Measurements from ENCODE around the gene C11orf21.
"Not testable (repeated sequence)": the region's sequence is repeated elsewhere in the genome, so short reads cannot be mapped to it uniquely, and the experiment has no call there.

The C11orf21 gene

GRCh38 chr11:2293984-2294925 lies 7.5 kb downstream of the C11orf21 start:
- H3K27ac ChIP-seq = no peak overlapping the region
- POLR2A ChIA-PET (ENCODE audit: low non-redundant PET) = interaction anchor here (0.7 kb wide), 1 partner anchor 16 kb away, joined by 3 read pairs; no protein-coding TSS in a partner anchor
- DNase-seq (ENCODE audit: low spot score) = no peak
- CTCF ChIA-PET = interaction anchor here (1.2 kb wide), 1 partner anchor 100 kb away, joined by 4 read pairs; no protein-coding TSS in a partner anchor
- TF ChIP-seq CTCF (conservative IDR thresholded peaks at IDR 0.05; ENCODE audit: low read depth) = no peak

GRCh38 chr11:2293531-2293971 lies 8.2 kb downstream of the C11orf21 start:
- CTCF ChIA-PET = no interaction called here
- POLR2A ChIA-PET (ENCODE audit: low non-redundant PET) = no interaction called here

GRCh38 chr11:2290351-2290841 lies 11.3 kb downstream of the C11orf21 start:
- DNase-seq (ENCODE audit: low spot score) = no peak
- TF ChIP-seq CTCF (conservative IDR thresholded peaks at IDR 0.05; ENCODE audit: low read depth) = no peak
- H3K27ac ChIP-seq = no peak overlapping the region
- ChIA-PET POLR2A (ENCODE audit: low non-redundant PET) (no interaction called here), CTCF (interaction anchor here (0.6 to 1.0 kb wide), 2 partner anchors 9 to 129 kb away, joined by 4 read pairs; no protein-coding TSS in a partner anchor)

More at GRCh38 chr11:2293531-2293971, 8.2 kb downstream of the C11orf21 start:
- no peak overlapping the region for H3K27ac ChIP-seq
- no peak for TF ChIP-seq CTCF (conservative IDR thresholded peaks at IDR 0.05; ENCODE audit: low read depth)
- DNase-seq (ENCODE audit: low spot score) = no peak

- CTCF ChIA-PET = no interaction called here
- H3K27ac ChIP-seq = no peak overlapping the region
- DNase-seq (ENCODE audit: low spot score) = no peak
- POLR2A ChIA-PET (ENCODE audit: low non-redundant PET) = no interaction called here
- no peak for TF ChIP-seq CTCF (conservative IDR thresholded peaks at IDR 0.05; ENCODE audit: low read depth)
These were observed 11.9 kb downstream of the C11orf21 start for GRCh38 chr11:2289859-2290258.

GRCh38 chr11:2289350-2289749 lies 12.4 kb downstream of the C11orf21 start:
- TF ChIP-seq CTCF (conservative IDR thresholded peaks at IDR 0.05; ENCODE audit: low read depth) = no peak
- H3K27ac ChIP-seq = no peak overlapping the region
- POLR2A ChIA-PET (ENCODE audit: low non-redundant PET) = no interaction called here
- no peak for DNase-seq (ENCODE audit: low spot score)
- CTCF ChIA-PET = interaction anchor here (0.9 kb wide), 1 partner anchor 95 kb away, joined by 3 read pairs; no protein-coding TSS in a partner anchor

- DNase-seq (ENCODE audit: low spot score) = no peak
- TF ChIP-seq CTCF (conservative IDR thresholded peaks at IDR 0.05; ENCODE audit: low read depth) = no peak
- POLR2A ChIA-PET (ENCODE audit: low non-redundant PET) = no interaction called here
- CTCF ChIA-PET = no interaction called here
- H3K27ac ChIP-seq = no peak overlapping the region
These were observed 14.6 kb downstream of the C11orf21 start for GRCh38 chr11:2287091-2287490.

- H3K27ac ChIP-seq; DNase-seq (ENCODE audit: low spot score); CTCF ChIA-PET; POLR2A ChIA-PET (ENCODE audit: low non-redundant PET): not testable (repeated sequence)
These were observed 15.4 kb downstream of the C11orf21 start for GRCh38 chr11:2286350-2286749.

All from RWPE1 (cell line).